Eye (tissue), 1 donor: Measurements from ENCODE around the gene PXDN.
A peak's percentile ranks its signal among the peaks of the same experiment; 100 is the strongest.
"Not testable (repeated sequence)": the region's sequence is repeated elsewhere in the genome, so short reads cannot be mapped to it uniquely, and the experiment has no call there.

Experiments used
- DNase-seq: peaks from one replicate; pipeline ENCODE4 v3.0.0-alpha.2; 2015

PXDN gene

DNA sequence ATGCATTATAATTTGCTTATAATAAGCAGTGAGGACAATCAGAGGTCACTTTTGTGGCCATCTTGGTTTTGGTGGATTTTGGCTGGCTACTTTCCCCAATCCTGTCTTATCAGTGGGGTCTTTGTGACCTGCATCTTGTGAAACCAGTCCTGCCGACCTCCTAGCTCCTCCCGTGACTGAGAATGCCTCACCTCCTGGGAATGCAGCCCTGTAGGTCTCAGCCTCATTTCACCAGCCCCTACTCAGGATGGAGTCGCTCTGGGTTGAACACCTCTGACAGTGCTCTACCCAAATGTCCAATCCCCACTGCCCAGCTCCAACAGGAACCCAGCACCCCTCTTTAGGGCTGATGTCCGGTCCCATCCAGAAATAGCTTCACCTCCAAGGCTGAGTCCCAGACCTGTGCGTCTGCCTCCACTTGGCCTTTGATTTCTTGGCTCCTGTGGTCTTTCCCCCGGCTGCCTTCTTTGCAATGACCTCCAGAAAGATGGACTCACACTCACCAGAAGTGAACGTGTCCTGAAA, 31.3 kb upstream of the PXDN start:
- DNase-seq, result no peak

DNA sequence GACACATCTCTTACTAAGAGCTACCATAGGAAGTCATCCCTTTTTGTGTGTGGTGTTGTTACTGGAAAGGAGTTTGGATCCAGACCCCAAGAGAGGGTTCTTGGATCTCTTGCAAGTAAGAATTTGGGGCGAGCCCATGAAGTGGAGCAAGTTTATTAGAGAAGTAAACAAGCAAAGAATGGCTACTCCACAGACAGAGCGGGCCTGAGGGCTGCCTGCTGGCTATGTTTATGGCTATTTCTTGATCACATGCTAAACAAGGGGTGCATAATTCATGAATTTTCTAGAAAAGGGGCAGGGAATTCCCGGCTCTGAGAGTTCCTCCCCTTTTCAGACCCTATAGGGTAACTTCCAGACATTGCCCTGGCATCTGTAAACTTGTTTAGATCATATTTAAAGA, 30.6 kb upstream of the PXDN start:
- no peak for DNase-seq

DNA sequence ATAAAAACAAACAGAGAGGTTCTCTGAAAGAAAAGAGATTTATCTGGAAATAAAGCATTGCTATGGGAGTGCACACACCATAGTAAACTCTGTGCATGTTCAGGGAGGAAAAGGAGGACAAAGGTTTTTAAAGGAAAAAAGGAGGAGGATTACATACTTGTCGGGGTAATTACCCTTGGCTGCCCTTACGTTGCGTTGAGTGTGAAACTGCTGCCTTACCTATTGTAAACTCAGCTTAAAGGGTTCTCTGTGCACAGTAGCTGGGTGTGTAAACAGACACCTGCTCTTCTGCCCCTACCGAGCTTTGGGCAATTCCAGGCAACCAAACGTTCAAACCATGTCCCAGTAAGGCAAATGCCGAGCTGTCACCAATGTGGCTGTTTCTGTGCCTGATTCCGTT, 29.6 kb upstream of the PXDN start:
- no peak for DNase-seq

DNA sequence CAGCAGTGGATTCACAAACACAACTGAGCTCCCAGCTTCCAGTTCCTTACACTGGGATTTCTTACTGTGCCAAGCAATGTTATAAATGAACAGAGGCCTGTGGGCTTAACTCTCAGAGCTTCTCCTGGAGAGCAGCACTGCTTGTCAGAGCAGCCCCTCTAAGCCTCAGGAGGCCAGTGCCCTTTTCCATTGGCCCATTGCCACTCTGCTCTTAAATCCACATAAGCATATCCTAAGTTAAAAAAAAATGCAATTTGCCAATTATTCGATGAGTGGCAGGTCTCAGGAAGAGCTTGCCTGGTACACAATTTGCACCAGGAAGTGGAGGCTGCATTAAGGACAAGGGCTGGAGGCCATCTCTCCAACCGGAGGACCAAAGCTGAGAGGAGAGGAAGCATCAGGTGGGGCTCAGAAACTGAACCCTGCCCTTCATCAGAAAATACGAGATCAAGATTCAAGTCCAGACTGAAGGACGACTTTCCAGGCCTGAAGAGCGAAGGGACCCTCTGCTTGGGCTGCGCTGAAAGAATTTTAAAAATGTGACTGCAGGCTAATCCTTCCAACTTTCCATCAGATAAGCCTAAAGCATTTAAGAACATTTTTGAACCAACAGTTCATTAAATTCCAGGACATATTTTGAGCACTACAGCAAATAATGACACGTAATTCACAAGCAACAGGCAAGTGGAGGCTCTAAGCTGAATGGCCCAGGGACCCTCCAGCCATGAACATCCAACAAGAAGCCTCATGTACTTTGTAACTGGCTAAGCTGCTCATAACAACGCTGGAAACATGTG, 28.4 kb upstream of the PXDN start:
- DNase-seq, result no peak

DNA sequence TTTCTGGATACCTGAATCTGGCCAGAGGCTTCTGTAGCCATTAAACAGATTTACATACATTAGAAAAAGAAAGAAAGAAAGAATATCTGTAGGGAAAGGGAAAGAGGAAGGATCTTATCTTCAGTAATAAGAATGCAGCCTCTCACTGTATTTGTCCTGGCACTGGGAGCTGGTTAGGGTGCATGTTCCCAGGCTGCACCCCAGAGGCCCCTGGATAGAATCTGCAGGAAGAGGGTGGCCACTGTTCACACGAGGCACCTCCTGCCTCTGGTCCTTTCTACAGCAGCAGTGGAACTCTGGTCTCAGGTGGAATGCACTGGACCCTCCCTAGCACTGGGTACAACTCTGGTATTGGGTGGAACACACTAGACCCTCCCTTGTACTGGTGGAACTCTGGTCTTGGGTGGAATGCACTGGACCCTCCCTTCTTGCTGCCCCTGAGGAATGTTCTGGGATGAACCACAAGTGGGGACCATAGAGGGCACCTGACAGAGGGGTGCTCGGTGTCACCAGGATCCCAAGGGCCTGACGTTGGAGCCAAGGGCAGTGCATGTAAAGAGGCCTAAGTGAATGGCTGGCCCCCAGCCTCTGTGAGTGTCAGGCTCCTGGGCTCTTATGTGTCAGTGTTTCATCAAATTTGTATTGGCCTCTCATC, 27.4 kb upstream of the PXDN start:
- no peak for DNase-seq

DNA sequence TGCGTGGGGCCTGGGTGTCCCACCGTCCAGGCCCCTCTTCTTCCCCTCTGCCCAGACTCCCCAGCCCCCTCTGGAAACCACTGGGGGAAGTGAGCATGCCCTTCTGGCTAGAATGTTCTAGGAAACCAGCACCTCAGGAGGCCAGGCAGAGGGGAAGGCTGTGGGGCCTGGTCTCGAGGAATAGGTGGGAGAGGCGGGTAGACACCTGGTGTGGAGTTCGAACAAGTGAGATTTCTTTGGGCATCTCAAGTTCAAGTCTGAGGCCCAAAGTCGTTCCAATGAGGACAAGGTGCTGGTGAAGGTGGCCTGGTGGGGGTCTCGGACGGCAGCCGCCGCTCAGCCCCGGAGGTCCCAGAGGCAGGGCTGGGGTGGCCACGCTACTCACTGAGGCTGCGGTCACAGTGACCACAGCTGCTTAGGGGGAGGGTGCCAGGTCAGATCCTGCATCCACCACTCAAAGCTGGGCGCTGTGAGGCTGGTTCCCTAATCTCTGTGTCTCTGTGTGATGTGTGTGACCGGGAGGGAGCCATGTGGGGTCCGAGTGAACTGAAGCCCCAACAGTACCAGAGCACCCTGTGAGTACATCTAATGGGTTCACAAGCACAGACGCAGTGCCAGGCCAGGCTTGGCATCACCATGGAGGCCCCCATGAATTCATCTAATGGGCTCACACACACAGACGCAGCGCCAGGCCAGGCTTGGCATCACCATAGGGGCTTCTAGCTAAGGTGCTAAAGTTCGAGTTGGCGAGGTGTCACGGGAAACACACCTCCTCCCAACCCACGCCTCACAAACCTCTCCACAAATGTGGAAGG, 26.5 kb upstream of the PXDN start:
- no peak for DNase-seq

DNA sequence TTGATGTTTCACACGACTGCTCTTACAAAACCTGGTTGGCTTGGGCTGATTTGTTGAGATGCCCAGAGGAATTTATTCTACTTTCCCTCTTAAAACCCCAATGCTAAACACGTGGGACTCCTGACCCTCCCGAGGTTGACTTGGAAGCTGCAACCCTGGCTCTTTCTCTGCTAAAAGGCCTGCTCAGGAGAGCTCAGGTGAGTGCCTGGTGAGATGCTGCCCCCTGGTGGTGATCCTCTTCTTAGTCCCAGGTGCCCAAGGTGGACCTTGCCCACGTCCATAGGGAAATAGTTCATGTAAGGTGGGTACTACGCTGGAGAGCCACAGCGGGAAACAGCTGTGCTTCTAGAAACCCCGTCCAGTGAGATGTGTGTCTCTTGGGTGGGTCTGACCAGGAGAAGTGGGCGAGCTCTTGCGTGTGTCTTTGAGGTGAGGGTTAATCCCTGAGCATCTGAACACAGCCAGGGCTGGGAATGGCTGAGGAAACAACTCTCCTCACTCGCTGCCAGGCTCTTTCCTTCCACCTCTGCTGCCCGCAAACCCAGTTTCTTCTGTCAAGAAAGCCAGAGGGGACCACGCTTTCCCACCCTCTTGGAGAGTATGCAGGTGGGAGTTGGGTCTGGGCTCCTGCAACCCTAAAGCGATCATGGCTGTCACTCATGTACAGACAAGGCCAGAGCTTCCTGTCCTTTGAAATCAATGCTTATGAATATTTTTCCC, 25.5 kb upstream of the PXDN start:
- DNase-seq, result peak; percentile 80

DNA sequence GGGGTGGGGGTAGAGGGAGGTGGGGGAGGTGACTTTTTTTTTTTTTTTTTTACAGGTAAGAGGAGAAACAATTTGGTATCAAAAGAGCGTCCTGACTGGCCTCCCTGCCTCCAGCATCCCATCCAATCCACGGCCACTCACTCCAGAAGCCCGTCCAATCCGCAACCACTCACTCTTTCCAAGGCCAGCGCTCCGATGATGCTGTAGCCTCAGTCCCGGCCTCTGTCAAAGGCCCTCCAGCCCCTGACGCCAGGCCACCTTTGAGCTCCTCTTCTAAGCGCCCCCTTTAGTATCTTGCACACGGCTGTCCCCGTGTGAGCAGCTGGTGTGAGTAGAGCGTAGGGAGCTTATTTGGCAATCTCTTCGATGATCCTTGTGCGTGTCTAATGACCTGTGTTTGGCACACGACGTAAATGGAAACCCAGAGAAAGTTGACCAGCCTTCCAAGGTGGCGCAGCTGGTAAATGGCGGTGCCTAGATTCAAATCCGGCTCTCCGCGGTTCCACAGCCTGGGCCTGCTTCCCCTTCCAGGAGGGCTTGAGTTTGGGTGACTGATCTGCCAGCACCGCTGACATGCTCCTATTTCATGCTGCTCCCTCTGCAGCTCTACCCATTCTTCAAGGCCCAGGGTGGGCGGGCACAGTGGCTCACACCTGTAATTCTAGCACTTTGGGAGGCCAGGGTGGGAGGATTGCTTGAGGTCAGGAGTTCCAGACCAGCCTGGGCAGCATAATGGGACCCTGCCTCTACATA, 23.8 kb upstream of the PXDN start:
- DNase-seq, result no peak

DNA sequence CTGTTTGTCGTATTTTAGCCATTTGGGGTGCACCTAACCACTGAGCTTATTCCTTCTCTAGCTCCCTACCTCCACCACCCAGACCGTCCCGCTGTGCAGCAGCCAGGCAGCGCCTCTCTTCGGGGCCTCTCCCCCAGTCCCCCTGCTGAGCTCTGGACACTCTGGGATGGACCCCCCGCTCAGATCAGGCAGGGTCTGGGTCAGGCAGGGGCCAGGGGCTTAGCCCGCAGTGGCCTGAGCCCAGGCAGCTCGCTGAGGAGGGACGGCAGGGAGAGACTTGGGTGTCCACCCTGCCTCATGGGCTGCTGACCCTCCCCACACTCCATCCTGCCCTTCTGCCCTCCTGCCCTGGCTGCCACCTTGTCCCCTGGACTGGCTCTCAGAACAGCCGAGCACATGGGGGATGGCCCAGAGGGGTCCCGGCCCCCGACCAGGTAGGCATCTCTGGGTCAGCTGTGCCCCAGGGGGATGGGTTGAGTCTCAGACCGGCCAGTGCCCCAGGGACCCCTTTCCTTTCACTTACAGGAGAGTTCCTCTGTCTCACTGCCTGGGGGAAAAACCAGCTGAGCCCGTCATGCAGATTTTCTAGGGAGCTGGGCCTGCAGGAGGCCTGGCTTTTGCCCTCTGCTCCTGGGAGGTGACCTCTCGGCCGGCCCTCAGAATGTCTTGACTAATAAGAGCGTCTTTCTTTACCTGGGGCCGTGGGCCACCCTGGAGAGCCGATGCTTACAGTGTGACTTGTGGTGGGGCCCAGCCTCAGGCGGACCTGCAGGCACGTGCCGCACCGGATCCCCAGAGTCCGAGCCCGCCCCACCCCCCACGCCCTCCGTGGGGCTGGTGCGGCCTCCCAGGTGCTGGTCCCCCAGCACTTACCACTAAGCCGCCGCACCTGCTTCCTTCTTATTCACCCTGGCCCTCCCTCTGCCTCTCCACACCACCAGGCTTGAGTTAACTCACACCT, 22.8 kb upstream of the PXDN start:
- DNase-seq, result no peak

DNA sequence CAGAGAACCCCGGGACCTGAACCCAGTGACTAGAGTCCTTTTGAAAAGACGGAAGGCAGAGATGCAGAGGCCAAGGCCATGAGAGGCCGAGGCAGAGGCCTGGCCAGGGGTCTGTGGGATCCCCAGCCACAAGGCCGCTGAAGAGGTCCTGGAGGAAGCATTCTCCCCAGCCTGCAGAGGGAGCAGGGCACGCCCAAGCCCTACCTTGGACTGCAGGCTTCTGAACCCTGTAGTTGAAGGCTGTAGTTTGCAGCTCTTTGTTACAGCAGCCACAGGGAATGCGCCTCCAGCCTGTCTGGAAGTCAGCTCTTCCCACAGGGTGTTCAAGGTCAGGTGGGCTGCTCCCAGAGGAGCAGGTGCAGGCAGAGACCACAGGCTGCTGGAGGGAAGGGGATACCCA, 22.1 kb upstream of the PXDN start:
- no peak for DNase-seq

DNA sequence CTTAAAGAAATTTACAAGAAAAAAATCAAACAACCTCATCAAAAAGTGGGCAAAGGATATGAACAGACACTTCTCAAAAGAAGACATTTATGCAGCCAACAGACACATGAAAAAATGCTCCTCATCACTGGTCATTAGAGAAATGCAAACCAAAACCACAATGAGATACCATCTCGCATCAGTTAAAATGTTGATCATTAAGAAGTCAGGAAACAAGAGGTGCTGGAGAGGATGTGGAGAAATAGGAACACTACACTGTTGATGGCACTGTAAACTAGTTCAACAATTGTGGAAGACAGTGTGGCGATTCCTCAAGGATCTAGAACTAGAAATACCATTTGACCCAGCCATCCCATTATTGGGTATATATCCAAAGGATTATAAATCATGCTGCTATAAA, 20.9 kb upstream of the PXDN start:
- not testable (repeated sequence) for DNase-seq

DNA sequence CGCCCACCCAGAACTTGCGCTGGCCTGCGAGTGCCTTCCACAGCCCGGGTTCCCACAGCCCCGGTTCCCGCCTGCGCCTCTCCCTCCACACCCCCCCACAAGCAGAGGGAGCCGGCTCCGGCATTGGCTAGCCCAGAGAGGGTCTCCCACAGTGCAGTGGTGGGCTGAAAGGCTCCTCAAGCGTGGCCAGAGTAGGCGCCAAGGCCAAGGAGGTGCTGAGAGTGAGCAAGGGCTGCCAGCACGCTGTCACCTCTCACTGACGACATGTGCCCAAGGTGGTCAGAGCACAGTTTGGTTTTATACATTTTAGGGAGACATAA, 15.3 kb upstream of the PXDN start:
- no peak for DNase-seq

DNA sequence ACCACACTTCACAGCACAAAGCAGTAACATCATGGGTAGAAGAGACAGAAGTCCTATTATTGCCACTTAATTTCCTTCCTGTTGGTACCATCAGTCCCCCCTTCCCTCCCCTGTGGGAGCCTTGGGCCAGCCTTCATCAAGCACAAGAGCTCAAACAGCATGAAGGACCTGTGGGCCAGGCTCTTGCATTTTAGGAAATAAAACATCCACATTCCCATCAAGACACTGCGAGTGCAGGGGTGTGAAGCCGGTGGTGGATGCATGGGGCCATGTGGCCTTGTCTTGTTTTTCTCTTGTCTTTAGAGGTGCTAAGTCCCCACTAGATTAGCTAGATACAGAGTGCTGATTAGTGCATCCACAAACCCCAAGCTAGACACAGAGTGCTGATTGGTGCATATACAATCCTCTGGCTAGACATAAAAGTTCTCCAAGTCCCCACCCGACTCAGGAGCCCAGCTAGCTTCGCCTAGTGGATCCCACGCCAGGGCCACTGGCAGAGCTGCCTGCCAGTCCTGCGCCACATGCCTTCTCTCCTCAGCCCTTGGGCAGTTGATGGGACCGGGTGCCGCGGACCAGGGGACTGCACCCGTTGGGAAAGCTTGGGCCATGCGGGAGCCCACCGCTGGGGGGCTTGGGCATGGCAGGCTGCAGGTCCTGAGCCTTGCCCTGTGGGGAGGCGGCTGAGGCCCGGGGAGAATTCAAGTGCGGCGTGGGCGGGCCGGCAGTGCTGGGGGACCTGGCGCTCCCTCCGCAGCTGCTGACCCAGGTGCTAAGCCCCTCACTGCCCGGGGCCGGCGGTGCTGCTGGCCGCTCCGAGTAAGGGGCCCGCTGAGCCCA, 14.7 kb upstream of the PXDN start:
- DNase-seq, result no peak

DNA sequence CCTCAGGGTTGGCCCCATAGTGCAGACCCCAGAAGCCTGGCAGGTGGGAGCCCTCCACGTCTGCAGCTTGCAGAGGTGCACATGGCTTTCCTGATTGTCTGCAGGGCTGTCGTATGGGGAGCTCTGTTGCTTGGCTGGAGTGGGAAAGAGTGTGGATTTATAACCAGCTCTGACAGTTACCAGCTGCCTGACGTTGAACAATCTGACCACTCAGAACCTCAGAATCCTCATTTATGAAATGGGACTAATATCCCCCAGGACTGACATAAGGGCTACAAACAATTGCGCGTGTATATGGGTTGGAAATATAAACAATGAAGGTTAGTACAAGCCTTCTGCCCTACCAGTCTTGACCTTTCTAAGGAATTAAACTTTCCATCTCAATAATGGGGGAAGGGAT, 13.9 kb upstream of the PXDN start:
- DNase-seq, result no peak

DNA sequence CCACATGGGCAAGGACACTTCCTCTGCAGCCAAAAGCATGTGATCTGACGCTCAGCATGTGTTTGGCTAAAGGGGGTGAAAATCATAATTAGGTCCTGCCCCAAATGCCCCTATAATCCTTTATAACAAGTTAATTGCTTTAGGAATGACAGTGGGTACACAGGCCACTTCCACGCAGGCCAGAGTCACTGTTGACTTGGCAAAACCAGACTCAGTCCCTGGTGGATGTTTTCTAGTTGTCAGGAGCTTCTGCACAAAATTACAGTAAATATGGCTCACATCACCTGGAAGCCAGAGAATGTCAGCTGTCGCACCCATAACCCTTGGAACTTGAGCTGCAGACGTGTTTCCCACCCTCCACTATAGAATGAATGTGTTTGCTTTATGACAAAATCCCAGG, 13.3 kb upstream of the PXDN start:
- no peak for DNase-seq

DNA sequence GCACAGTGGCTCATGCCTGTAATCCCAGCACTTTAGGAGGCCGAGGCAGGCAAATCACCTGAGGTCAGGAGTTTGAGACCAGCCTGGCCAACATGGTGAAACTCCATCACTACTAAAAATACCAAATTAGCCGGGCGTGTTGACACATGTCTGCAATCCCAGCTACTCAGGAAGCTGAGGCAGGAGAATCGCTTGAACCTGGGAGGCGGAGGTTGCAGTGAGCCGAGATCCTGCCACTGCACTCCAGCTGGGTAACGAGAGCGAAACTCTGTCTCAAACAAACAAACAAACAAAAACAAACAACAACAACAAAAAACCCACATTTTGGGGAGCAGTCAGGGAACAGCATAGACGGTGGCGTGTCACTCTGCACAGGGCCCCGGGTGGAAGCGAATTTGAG, 12.8 kb upstream of the PXDN start:
- not testable (repeated sequence) for DNase-seq

DNA sequence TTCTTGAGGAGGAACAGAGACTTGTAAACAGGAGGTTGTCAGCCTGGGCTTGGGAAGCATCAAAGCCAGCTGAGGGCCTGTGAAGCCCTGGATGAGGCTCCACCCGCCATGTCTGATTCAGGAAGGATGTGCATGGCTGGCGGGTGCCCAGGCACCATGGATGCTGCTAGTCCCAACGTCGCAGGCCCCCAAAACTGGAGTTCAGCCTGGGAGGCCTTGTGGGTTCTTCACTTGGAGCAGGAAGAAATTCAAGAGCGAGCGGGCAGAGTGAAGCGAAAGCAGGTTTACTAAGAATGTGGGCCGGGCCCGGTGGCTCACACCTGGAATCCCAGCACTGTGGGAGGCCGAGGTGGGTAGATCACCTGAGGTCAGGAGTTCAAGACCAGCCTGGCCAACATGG, 12.1 kb upstream of the PXDN start:
- no peak for DNase-seq

DNA sequence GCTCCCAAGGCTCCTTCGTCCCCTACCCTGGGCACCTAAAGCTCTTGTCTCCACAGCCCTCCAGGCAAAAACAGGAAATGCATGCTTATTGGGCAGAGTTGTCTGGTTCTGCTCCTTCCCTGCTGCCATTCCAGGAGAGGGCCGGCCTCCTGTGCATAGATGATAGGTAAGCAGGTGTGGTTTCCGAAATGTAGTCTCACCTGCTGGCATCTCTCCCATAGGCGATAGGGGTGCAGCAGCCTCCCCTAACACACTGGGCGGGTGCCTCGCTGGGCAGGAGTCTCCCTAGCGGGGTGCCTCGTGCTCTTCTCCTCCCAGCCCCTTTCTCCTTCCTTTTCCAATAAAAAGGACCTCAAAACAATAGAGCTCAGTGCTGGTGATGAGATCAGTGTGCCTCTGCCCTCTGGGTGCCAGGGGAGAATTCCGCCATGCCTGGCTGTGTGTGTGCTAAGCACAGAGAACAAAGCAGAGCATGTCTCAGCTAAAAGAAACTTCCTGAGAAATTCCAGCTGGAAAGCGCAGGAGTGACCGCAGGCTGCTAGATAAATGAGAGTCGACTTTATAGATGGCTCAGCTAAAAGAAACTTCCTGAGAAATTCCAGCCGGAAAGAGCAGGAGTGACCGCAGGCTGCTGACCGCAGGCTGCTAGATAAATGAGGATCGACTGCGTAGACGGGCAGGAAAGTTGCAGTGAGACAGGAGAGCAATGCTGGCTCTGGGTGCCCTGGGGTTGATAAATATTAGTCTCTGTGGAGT, 11.3 kb upstream of the PXDN start:
- no peak for DNase-seq

DNA sequence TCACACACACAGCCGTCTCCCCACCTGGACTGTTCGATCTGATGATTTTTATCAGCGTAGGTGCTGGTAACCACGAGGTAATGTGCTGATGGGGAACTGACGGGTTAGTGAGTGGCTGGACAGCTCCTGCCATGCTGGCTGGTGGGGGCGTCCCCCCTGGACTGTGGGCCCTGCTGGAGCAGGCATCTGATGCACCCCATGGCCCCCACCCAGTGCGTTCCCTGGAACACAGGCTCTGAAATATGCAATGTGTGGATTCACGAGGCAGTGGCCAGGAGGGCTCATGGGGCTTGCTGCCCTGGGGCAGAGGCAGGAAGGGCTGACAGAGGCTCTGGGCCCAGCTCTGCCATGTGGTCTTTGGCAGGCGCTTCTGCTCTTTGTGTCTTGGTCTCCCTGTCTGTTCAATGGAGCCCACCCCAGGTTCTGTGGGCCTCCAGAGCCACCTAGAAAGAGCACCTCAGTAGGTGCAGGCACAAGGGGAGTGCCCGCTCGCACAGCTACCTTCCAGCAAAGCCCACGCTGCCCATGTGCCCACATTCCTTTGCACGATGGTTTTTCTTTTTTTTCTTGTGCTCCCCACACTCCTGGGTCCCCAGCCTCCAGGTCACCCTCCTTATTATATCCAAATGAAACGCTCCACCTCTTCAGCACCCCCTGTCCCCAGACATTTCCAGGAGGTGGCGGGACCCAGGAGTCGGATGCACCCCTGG, 10.3 kb upstream of the PXDN start:
- no peak for DNase-seq
